Endothelial cell of umbilical vein (primary cell): Measurements from ENCODE around the gene IFNGR1. TPM values are rescaled to one million over a fixed set of nuclear protein-coding genes. Genes with fewer than 3 reads are reported as not detected.
"Not testable (repeated sequence)": the region's sequence is repeated elsewhere in the genome, so short reads cannot be mapped to it uniquely, and the experiment has no call there.

Experiments
- BruUV-seq: library from RNA; stranded (reverse); fragments of 400-500 nt; replicated peaks from 2 replicates; lab custom pipeline; 2021; lab: Mats Ljungman, UMichigan
- CTCF ChIA-PET: fragments of 300-600, 350-600 bp; sonication (Branson Sonifier 250); formaldehyde crosslinking; loops from one replicate; lab custom pipeline; 2021; ENCODE audit warnings: antibody characterized with exemption, inconsistent platforms; lab: Charles Lee
- POLR2A ChIA-PET: fragments of 300-600, 350-600 bp; sonication (Branson Sonifier 250); formaldehyde crosslinking; loops from one replicate; lab custom pipeline; 2021; ENCODE audit warnings: antibody characterized with exemption, inconsistent platforms; lab: Charles Lee
- DNase-seq: peaks from one replicate; pipeline ENCODE4 v3.0.0-alpha.2; 2011; ENCODE audit warnings: low read depth, low spot score
- FAIRE-seq: peaks from 2 replicates; lab custom pipeline; 2011; peaks lifted over from hg19 to GRCh38; lab: Jason Lieb, UNC
- H2AFZ ChIP-seq: 2 replicates; pipeline ENCODE4 v1.6.0; 2012; ENCODE audit warnings: low read depth, low read length, control low read depth, inconsistent platforms
- H3K27ac ChIP-seq: 2 replicates; pipeline ENCODE4 v1.5.1; 2011; ENCODE audit warnings: low read depth, mild to moderate bottlenecking, control low read depth, low read length, moderate library complexity; ENCODE audit not compliant: insufficient read depth
- H3K27me3 ChIP-seq, 2 experiments: 2 replicates each; pipeline versions ENCODE4 v1.6.0 to v1.6.1; 2011; ENCODE audit warnings: low read length in 2 of 2, mixed read lengths in 1 of 2; ENCODE audit not compliant: control insufficient read depth in 2 of 2, insufficient read depth in 2 of 2
- H3K36me3 ChIP-seq, 2 experiments: 2 replicates in 1 of 2; 3 replicates in 1 of 2; pipeline ENCODE4 v1.5.1; 2011; ENCODE audit warnings: low read length in 2 of 2, mild to moderate bottlenecking in 1 of 2, moderate library complexity in 1 of 2; ENCODE audit not compliant: control insufficient read depth in 2 of 2, insufficient read depth in 2 of 2; ENCODE audit errors: extremely low read depth in 1 of 2
- H3K4me1 ChIP-seq: 3 replicates; pipeline ENCODE4 v1.5.1; 2011; ENCODE audit warnings: mild to moderate bottlenecking, low read length; ENCODE audit not compliant: control insufficient read depth, insufficient read depth; ENCODE audit errors: extremely low read depth
- H3K4me2 ChIP-seq: 2 replicates; pipeline ENCODE4 v1.6.1; 2011; ENCODE audit warnings: low read length, control low read depth, mixed read lengths; ENCODE audit not compliant: insufficient read depth
- H3K4me3 ChIP-seq, 3 experiments: fragments of 200-600 bp in 1 of 3; sonication (generic), shearing (Covaris generic) in 1 of 3; replicated peaks in 1 of 3; 2 replicates each; pipeline ENCODE4 v1.5.1; 2011 to 2016; ENCODE audit warnings: control low read depth in 3 of 3, low read length in 3 of 3, mild to moderate bottlenecking in 2 of 3, inconsistent platforms in 1 of 3, low read depth in 1 of 3, moderate library complexity in 1 of 3; ENCODE audit not compliant: insufficient read depth in 1 of 3
- H3K79me2 ChIP-seq: 2 replicates; pipeline ENCODE4 v1.6.0; 2012; ENCODE audit warnings: low read length, inconsistent platforms; ENCODE audit not compliant: control insufficient read depth, insufficient read depth
- H3K9ac ChIP-seq: replicated peaks from 2 replicates; pipeline ENCODE3; 2011; ENCODE audit warnings: low read length, control low read depth; ENCODE audit not compliant: insufficient read depth; ENCODE audit errors: extremely low read depth
- H3K9me1 ChIP-seq: replicated peaks from 3 replicates; pipeline ENCODE4 v1.6.0; 2011; ENCODE audit warnings: mild to moderate bottlenecking, low read length; ENCODE audit not compliant: control insufficient read depth, insufficient read depth; ENCODE audit errors: extremely low read depth
- H3K9me3 ChIP-seq: replicated peaks from 2 replicates; pipeline ENCODE4 v1.5.1; 2012; ENCODE audit warnings: low read length, inconsistent platforms; ENCODE audit not compliant: control insufficient read depth, insufficient read depth
- H4K20me1 ChIP-seq: replicated peaks from 2 replicates; pipeline ENCODE3; 2011; ENCODE audit warnings: mild to moderate bottlenecking, low read length; ENCODE audit not compliant: control insufficient read depth, insufficient read depth; ENCODE audit errors: extremely low read depth
- EZH2 ChIP-seq: IDR thresholded peaks from 2 replicates; pipeline ENCODE4 v1.6.1; 2012; ENCODE audit warnings: borderline replicate concordance, low read depth, mild to moderate bottlenecking, moderate library complexity, low read length, inconsistent platforms; ENCODE audit not compliant: severe bottlenecking
- FOS ChIP-seq: IDR thresholded peaks from 2 replicates; pipeline ENCODE4 v1.6.1; 2011; ENCODE audit warnings: mild to moderate bottlenecking, low read length, moderate library complexity, borderline replicate concordance; ENCODE audit not compliant: insufficient read depth
- GATA2 ChIP-seq: IDR thresholded peaks from 2 replicates; pipeline ENCODE4 v1.7.0; 2011; ENCODE audit warnings: low read depth, mild to moderate bottlenecking, moderate library complexity, mixed read lengths, low read length; ENCODE audit not compliant: insufficient read length, insufficient read depth
- JUN ChIP-seq: IDR thresholded peaks from 2 replicates; pipeline ENCODE4 v1.6.1; 2011; ENCODE audit warnings: borderline replicate concordance, low read depth; ENCODE audit not compliant: insufficient read length, insufficient read depth
- MYC ChIP-seq: IDR thresholded peaks from one replicate; pipeline ENCODE4 v1.6.1; 2011; ENCODE audit warnings: mild to moderate bottlenecking, low read depth, low read length
- POLR2A ChIP-seq: IDR thresholded peaks from 2 replicates; pipeline ENCODE4 v1.6.1; 2012; ENCODE audit warnings: low read depth, mild to moderate bottlenecking, control low read depth, low read length
- POLR2AphosphoS5 ChIP-seq: IDR thresholded peaks from 2 replicates; pipeline ENCODE4 v1.6.1; 2012; ENCODE audit warnings: low read depth, mild to moderate bottlenecking, control low read depth, low read length, moderate library complexity; ENCODE audit not compliant: insufficient read depth
- dilution Hi-C: fragments of 300-500 bp; cut with MboI; formaldehyde crosslinking; loops from one replicate; pipeline ENCODE4 v1.15.0; 2019; ENCODE audit warnings: low sequenced_read_pairs; ENCODE audit not compliant: extremely low pct_ligation_motif_present
- intact Hi-C: fragments of 100-400 bp; cut with micrococcal nuclease; formaldehyde crosslinking; loops from one replicate; pipeline ENCODE4 v1.10.0; 2022
- polyA plus RNA-seq, 4 experiments: library from polyadenylated mRNA; depleted of rRNA in 3 of 4; stranded (reverse) in 3 of 4; unstranded in 1 of 4; fragments of >200 nt; gene quantifications; 2 replicates each; pipeline versions ENCODE4 v1.2.1 to v1.2.3, GENCODE V29; 2011 to 2012; ENCODE audit warnings: missing spikeins in 1 of 4
- total RNA-seq: library from RNA; stranded (reverse); gene quantifications from 2 replicates; pipeline ENCODE4 v1.2.3, GENCODE V29; 2021
- TF ChIP-seq, protein P1 (sequence below): IDR thresholded peaks from 2 replicates; pipeline ENCODE4 v1.6.1; 2011; ENCODE audit not compliant: insufficient read depth, insufficient read length
- TF ChIP-seq, protein P2 (sequence below), 2 donors: IDR thresholded peaks; 1 replicate in 1 of 2; 2 replicates in 1 of 2; pipeline ENCODE4 v1.5.1; 2011; ENCODE audit warnings: low read length in 2 of 2, mild to moderate bottlenecking in 2 of 2, moderate library complexity in 2 of 2, control low read depth in 1 of 2, inconsistent platforms in 1 of 2, low read depth in 1 of 2; ENCODE audit not compliant: insufficient read depth in 1 of 2; ENCODE audit errors: extremely low read depth in 1 of 2

The IFNGR1 gene
- total and polyA plus RNA-seq, 2 donors (not counting 3 experiments of a cell fraction or from before 2014, with no cell fraction given), result 19.1 to 31.2 TPM

DNA sequence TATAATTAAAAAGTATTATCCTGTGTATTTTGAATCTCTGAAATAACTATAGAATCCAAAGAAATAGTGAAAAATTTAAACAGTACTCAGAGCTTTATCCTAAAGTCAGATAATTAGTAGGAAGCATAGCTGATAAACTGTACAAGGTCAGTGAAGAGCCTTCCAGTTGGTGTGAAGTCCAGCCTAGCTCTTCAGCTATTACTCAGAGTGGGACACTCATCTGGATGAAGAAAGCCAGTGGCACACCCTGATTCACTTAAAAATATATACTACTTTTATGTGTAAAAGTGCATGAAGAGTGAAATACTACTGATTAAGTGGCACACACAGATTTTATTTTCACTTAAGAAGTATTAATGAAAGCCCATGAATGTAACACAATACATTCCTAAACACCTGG is 3.1 kb downstream of the IFNGR1 start:
- Histone ChIP-seq H3K4me3 (no peak overlapping the region), H4K20me1 (no peaks in the 10 kb centered on the region), H3K27ac (no peak overlapping the region), H3K4me2 (no peak overlapping the region), H3K9me3 (no peaks in the 10 kb centered on the region), H3K36me3 (no peaks in the 10 kb centered on the region), H3K9me1 (no peaks in the 10 kb centered on the region), H3K9ac (no peak overlapping the region), H2AFZ (no peak overlapping the region), H3K79me2 (peaks cover 57% of the 10 kb centered on the region), H3K27me3 (no peaks in the 10 kb centered on the region), H3K4me1 (peaks cover 34% of the 10 kb centered on the region)
- POLR2A ChIA-PET, result no interaction called here
- FAIRE-seq (no peak), DNase-seq (no peak)
- BruUV-seq, result no TSS peak
- TF ChIP-seq EZH2, result no peak
- no peak for TF ChIP-seq JUN
- no peak for TF ChIP-seq FOS
- no peak for TF ChIP-seq GATA2
- TF ChIP-seq, protein P1, sequence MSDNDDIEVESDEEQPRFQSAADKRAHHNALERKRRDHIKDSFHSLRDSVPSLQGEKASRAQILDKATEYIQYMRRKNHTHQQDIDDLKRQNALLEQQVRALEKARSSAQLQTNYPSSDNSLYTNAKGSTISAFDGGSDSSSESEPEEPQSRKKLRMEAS, result no peak
- TF ChIP-seq, protein P2, sequence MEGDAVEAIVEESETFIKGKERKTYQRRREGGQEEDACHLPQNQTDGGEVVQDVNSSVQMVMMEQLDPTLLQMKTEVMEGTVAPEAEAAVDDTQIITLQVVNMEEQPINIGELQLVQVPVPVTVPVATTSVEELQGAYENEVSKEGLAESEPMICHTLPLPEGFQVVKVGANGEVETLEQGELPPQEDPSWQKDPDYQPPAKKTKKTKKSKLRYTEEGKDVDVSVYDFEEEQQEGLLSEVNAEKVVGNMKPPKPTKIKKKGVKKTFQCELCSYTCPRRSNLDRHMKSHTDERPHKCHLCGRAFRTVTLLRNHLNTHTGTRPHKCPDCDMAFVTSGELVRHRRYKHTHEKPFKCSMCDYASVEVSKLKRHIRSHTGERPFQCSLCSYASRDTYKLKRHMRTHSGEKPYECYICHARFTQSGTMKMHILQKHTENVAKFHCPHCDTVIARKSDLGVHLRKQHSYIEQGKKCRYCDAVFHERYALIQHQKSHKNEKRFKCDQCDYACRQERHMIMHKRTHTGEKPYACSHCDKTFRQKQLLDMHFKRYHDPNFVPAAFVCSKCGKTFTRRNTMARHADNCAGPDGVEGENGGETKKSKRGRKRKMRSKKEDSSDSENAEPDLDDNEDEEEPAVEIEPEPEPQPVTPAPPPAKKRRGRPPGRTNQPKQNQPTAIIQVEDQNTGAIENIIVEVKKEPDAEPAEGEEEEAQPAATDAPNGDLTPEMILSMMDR (IDR thresholded peaks at IDR 0.05; ENCODE audit: extremely low read depth in 1 of 2, insufficient read depth in 1 of 2, low read depth in 1 of 2, low read length in 2 of 2), result no peak
- no peak for TF ChIP-seq MYC
- TF ChIP-seq POLR2AphosphoS5, result no peak
- TF ChIP-seq POLR2A, result no peak
- dilution Hi-C loops (no loop called here), intact Hi-C loops (loop anchor here (5.0 kb wide), 1 partner anchor 96 kb away; no protein-coding TSS in a partner anchor)
- CTCF ChIA-PET, result no interaction called here

DNA sequence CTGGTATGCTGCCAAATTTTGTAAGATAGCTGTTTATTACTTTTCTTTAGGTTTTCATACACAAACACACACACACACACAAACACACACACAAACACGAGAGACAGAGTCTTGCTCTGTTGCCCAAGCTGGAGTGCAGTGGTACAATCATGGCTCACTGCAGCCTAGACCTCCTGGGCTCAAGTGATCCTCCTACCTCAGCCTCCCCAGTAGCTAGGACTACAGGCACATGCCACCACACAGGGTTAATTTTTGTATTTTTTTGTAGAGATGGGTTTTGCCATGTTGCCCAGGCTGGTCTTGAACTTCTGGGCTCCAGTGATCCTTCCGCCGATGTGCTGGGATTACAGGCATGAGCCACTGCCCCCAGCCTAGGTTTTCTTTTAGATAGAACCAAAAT is 3.6 kb downstream of the IFNGR1 start:
- DNase-seq, H3K27ac ChIP-seq, FAIRE-seq, POLR2A ChIA-PET, dilution Hi-C loops, H3K9ac ChIP-seq, H4K20me1 ChIP-seq, CTCF ChIA-PET, H3K27me3 ChIP-seq, H3K36me3 ChIP-seq, H3K9me1 ChIP-seq, H3K4me3 ChIP-seq, H3K9me3 ChIP-seq, H3K4me2 ChIP-seq, BruUV-seq, H2AFZ ChIP-seq: not testable (repeated sequence)
- peaks cover 61% of the 10 kb centered on the region for H3K79me2 ChIP-seq
- peaks cover 34% of the 10 kb centered on the region for H3K4me1 ChIP-seq
- intact Hi-C loops, result loop anchor here (5.0 kb wide), 1 partner anchor 97 kb away; no protein-coding TSS in a partner anchor
